WERI-Rb-1 (cell line): ENCODE results near the gene ZNF185.

Experiments used
- DNase-seq: peaks from one replicate; pipeline ENCODE4 v3.0.0-alpha.2; 2020
- H3K27ac ChIP-seq: fragments of 250-450 bp; sonication (Bioruptor Pico); 2 replicates; pipeline ENCODE4 v1.5.1; 2020; ENCODE audit warnings: mild to moderate bottlenecking, moderate library complexity
- H3K27me3 ChIP-seq: fragments of 250-450 bp; sonication (Bioruptor Pico); 2 replicates; pipeline ENCODE4 v1.5.1; 2021; ENCODE audit warnings: mild to moderate bottlenecking, low read depth, moderate library complexity; ENCODE audit not compliant: insufficient read depth, severe bottlenecking
- H3K36me3 ChIP-seq: fragments of 250-450 bp; sonication (Bioruptor Pico); 2 replicates; pipeline ENCODE4 v1.5.1; 2020; ENCODE audit warnings: mild to moderate bottlenecking, moderate library complexity
- H3K4me3 ChIP-seq: 2 replicates; pipeline ENCODE4 v1.5.1; 2011; ENCODE audit warnings: low read depth, mild to moderate bottlenecking, control low read depth, low read length
- H3K9me3 ChIP-seq: fragments of 250-450 bp; sonication (Bioruptor Pico); 2 replicates; pipeline ENCODE4 v1.5.1; 2021; ENCODE audit warnings: mild to moderate bottlenecking, moderate library complexity; ENCODE audit not compliant: severe bottlenecking
- TF ChIP-seq, protein P1 (sequence below): IDR thresholded peaks from 2 replicates; pipeline ENCODE4 v1.5.1; 2011; ENCODE audit warnings: low read depth, mild to moderate bottlenecking, control low read depth, inconsistent platforms, low read length

The ZNF185 gene

DNA sequence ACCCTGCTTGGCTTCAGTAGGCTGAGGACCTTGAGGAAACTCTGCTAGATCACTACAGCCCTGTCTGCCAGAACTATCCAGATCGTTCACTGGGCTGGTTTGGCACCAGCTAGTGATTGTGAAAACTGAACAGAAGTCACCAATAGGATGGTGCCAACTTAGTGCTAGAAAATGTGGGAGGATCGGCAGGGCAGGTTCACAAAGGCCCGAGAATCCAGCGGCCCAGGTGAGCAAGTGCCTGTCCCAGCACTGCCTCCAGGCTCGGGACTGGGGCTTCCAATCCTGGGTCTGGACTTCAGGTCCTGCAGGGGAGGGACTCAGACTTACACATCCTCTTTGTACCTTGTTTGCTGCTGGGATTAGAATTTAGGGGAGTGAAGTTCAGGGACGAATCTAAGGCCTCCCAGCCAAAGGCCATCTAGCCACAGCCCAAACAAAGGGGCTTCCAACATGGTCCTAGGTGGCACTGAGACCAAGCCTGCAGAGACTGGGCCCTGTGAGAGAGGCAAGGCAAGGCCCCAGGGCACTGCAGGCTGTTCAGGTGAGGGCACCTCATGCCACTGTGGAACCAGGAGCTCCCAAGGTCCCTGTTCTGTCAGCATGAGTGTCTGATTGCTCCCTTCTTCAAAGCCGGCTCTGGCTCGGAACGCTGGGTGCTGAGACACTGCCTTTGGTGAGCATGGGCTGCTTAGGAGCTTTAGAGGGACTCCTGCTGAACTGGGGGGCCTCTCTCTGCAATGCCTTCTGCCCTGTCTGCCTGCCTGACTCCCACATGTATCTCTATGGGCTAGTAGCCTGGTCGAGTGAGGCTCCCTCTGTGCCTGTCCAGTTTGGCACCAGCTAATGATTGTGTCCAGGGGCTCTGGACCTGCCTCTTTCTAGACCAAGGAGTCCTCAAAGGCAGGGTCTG, 20.7 kb upstream of the ZNF185 start:
- H3K27ac ChIP-seq = no peak overlapping the region
- no peaks in the 10 kb centered on the region for H3K9me3 ChIP-seq
- DNase-seq = no peak
- H3K27me3 ChIP-seq = peaks cover 2% of the 10 kb centered on the region
- no peaks in the 10 kb centered on the region for H3K36me3 ChIP-seq
- TF ChIP-seq, protein P1, sequence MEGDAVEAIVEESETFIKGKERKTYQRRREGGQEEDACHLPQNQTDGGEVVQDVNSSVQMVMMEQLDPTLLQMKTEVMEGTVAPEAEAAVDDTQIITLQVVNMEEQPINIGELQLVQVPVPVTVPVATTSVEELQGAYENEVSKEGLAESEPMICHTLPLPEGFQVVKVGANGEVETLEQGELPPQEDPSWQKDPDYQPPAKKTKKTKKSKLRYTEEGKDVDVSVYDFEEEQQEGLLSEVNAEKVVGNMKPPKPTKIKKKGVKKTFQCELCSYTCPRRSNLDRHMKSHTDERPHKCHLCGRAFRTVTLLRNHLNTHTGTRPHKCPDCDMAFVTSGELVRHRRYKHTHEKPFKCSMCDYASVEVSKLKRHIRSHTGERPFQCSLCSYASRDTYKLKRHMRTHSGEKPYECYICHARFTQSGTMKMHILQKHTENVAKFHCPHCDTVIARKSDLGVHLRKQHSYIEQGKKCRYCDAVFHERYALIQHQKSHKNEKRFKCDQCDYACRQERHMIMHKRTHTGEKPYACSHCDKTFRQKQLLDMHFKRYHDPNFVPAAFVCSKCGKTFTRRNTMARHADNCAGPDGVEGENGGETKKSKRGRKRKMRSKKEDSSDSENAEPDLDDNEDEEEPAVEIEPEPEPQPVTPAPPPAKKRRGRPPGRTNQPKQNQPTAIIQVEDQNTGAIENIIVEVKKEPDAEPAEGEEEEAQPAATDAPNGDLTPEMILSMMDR = no peak
- H3K4me3 ChIP-seq = no peak overlapping the region

DNA sequence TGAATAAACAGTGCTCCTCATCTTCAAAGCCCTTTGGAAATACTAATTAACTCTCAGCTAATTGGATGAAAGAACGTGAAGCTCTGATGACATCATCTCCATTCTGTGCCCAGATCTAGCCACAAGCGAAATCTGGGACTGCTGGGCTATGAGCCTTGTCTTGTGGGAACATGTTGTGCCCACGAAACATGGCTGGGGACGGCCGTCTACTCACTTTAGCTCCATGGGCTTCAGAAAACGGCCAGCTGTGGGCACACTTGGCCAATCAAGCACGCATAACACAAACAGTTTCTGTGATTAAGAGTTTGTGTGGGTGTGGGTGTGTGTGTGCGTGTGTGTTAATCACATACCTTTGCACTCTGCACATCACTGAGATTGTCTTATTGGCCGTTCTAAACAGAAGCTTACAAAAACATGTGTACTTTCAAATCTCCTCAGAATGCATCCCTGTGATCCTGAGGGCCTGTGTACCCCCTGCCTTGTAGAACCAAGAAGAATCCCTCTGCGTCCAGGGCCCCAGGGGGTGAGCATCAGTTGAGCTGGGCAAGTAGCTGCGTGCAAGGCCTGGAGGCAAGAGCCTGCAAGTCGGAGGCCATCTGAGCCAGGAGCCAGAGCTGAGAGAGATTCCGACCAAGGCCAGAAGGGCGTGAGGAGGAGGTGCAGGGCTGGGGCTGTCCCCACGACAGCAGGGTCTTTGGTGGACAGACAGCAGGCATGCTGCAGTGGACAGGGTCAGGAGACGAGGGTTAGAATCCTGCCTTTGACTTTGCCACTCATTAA, 18.7 kb upstream of the ZNF185 start:
- Histone ChIP-seq H3K4me3 (no peak overlapping the region), H3K27me3 (peaks cover 8% of the 10 kb centered on the region), H3K36me3 (no peaks in the 10 kb centered on the region), H3K9me3 (no peaks in the 10 kb centered on the region), H3K27ac (no peak overlapping the region)
- no peak for DNase-seq
- TF ChIP-seq, protein P1 = no peak

DNA sequence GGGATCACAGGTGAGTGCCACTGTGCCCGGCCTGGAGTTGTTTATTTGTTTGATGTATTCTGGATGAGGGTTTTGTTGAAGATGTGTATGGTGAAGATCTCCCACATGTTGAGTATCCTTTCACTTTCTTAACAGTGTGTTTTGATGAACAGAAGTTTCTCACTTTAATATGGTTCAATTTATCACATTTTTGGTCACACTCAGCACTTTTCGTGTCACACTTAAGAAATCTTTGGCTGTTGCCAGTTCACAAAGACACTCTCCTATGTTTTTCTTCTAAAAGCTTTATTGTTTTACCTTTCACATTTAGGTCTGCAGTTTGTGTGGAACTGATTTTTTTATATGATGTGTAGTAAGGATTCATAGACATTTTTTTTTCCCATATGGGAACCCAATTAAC, 16.6 kb upstream of the ZNF185 start:
- peaks cover 10% of the 10 kb centered on the region for H3K27me3 ChIP-seq
- H3K27ac ChIP-seq = no peak overlapping the region
- no peak for DNase-seq
- H3K4me3 ChIP-seq = no peak overlapping the region
- TF ChIP-seq, protein P1 = no peak
- H3K36me3 ChIP-seq = no peaks in the 10 kb centered on the region
- no peaks in the 10 kb centered on the region for H3K9me3 ChIP-seq

DNA sequence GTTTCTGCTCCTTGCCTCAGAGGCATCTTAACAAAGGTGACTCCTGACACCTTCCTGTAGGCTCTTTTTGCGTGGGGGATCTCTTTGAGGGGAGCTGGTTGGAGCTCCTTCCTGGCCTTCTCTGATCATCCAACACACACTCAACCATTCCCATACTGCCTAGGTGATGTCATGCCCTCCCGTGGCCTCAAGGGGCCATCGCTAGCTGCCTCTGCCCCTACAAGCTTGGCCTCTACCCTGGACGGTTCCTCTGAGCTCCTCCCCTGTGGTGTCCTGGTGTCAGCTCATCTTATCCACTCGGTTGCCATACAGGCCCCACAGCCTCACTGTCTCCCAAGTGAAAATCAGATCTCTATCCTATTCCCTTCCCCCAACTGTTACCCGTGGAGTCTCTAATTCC, 13.7 kb upstream of the ZNF185 start:
- TF ChIP-seq, protein P1 = peak; percentile 24; the same call in 1 of the 2 replicates
- Histone ChIP-seq H3K27me3 (peaks cover 13% of the 10 kb centered on the region), H3K27ac (no peak overlapping the region), H3K36me3 (no peaks in the 10 kb centered on the region), H3K9me3 (no peaks in the 10 kb centered on the region), H3K4me3 (no peak overlapping the region)
- no peak for DNase-seq

DNA sequence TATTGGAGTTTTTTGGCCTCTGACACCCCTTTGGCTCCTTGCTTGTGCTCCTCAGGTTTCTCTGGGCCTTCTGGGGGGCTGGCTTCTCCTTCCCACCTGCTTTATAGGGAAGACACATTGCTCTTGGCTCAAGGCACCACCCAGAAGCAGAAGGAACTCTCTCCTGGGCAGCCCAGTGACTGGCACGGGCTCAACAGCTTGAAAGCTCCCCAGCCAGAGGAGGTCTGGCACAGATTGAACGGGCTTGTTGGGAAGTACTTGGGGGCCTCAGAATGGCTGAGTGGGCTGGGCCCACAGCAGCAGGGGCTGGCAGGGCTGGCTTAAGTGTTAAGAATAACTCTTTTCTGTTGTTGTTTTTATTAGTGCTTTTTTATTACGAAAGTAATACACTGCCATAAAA, 11.2 kb upstream of the ZNF185 start:
- no peak for DNase-seq
- H3K27ac ChIP-seq = no peak overlapping the region
- TF ChIP-seq, protein P1 = no peak

More for the DNA sequence above, 11.2 kb upstream of the ZNF185 start:
- Histone ChIP-seq H3K27me3 (peaks cover 13% of the 10 kb centered on the region), H3K4me3 (no peak overlapping the region), H3K36me3 (no peaks in the 10 kb centered on the region), H3K9me3 (no peaks in the 10 kb centered on the region)
